Measurements from ENCODE around the gene NCF4.

- no peak for TF ChIP-seq CTCF (IDR thresholded peaks at IDR 0.05)
- no peak for TF ChIP-seq POLR2A (IDR thresholded peaks at IDR 0.05)
Measured at GRCh38 chr22:36926721-36927435, 66.1 kb downstream of the NCF4 start.
